Neural cell (in vitro differentiated cells): Measurements from ENCODE around the gene PIP4P1. TPM values are rescaled to one million over a fixed set of nuclear protein-coding genes. Genes with fewer than 3 reads are reported as not detected.

Source experiments
- H2AFZ ChIP-seq: fragments of 200-600, 300-800 bp; sonication (generic), shearing (Covaris generic); 2 replicates; pipeline ENCODE4 v1.6.0; 2014; ENCODE audit warnings: low read depth, mild to moderate bottlenecking, antibody characterized with exemption, low read length, moderate library complexity
- H3F3A ChIP-seq: fragments of 200-600 bp; shearing (Covaris generic); 2 replicates; pipeline ENCODE4 v1.6.1; 2016; ENCODE audit warnings: mild to moderate bottlenecking, moderate library complexity, mixed read lengths, antibody characterized with exemption, low read length; ENCODE audit not compliant: insufficient read depth, poor library complexity, severe bottlenecking
- H3K27ac ChIP-seq: fragments of 200-600, 300-800 bp; sonication (generic), shearing (Covaris generic); 2 replicates; pipeline ENCODE4 v1.5.1; 2014; ENCODE audit warnings: mild to moderate bottlenecking, low read length, moderate library complexity
- H3K27me3 ChIP-seq: fragments of 300-800, 200-600 bp; sonication (generic), shearing (Covaris generic); 2 replicates; pipeline ENCODE4 v1.6.0; 2014; ENCODE audit warnings: mild to moderate bottlenecking, low read depth, low read length, moderate library complexity; ENCODE audit not compliant: insufficient read depth
- H3K36me3 ChIP-seq: fragments of 300-800, 200-600 bp; sonication (generic), shearing (Covaris generic); 2 replicates; pipeline ENCODE4 v1.5.1; 2014; ENCODE audit warnings: mild to moderate bottlenecking, antibody characterized with exemption, low read length, moderate library complexity; ENCODE audit not compliant: insufficient read depth
- H3K4me2 ChIP-seq: fragments of 300-800, 200-600 bp; sonication (generic), shearing (Covaris generic); 2 replicates; pipeline ENCODE4 v1.6.0; 2014; ENCODE audit warnings: mild to moderate bottlenecking, low read length
- H3K4me3 ChIP-seq: fragments of 300-800, 200-600 bp; sonication (generic), shearing (Covaris generic); 2 replicates; pipeline ENCODE4 v1.5.1; 2014; ENCODE audit warnings: mild to moderate bottlenecking, low read length, moderate library complexity
- H3K79me2 ChIP-seq: fragments of 200-600 bp; shearing (Covaris generic); replicated peaks from 2 replicates; pipeline ENCODE4 v1.6.0; 2014; ENCODE audit warnings: mild to moderate bottlenecking, low read length, moderate library complexity; ENCODE audit not compliant: insufficient read depth
- H3K9ac ChIP-seq: fragments of 300-800, 200-600 bp; sonication (generic), shearing (Covaris generic); 2 replicates; pipeline ENCODE4 v1.6.1; 2016; ENCODE audit warnings: mild to moderate bottlenecking, low read length, mixed read lengths
- H3K9me2 ChIP-seq: fragments of 200-600 bp; shearing (Covaris generic); 2 replicates; pipeline ENCODE4 v1.6.1; 2016; ENCODE audit warnings: mild to moderate bottlenecking, low read length, mixed read lengths; ENCODE audit not compliant: insufficient read depth
- H3K9me3 ChIP-seq: fragments of 200-600, 300-800 bp; sonication (generic), shearing (Covaris generic); 2 replicates; pipeline ENCODE4 v1.6.1; 2016; ENCODE audit warnings: mild to moderate bottlenecking, mixed run types, low read length, moderate library complexity, mixed read lengths
- H4K20me1 ChIP-seq: fragments of 200-600 bp; shearing (Covaris generic); 2 replicates; pipeline ENCODE4 v1.6.1; 2016; ENCODE audit warnings: mild to moderate bottlenecking, mixed run types; ENCODE audit not compliant: insufficient read depth
- EP300 ChIP-seq: fragments of 450-650 bp; conservative IDR thresholded peaks from 2 replicates; pipeline ENCODE4 v1.6.1; 2014; ENCODE audit warnings: antibody characterized with exemption, mild to moderate bottlenecking, moderate library complexity; ENCODE audit not compliant: poor library complexity, severe bottlenecking
- EZH2 ChIP-seq: fragments of 200-600, 300-800 bp; shearing (Covaris generic), sonication (generic); IDR thresholded peaks from 2 replicates; pipeline ENCODE4 v1.6.1; 2014; ENCODE audit warnings: antibody characterized with exemption, low read length, borderline replicate concordance, mild to moderate bottlenecking; ENCODE audit not compliant: insufficient read depth, poor library complexity, severe bottlenecking
- MXI1 ChIP-seq: fragments of 450-650 bp; conservative IDR thresholded peaks from 2 replicates; pipeline ENCODE4 v1.6.1; 2014; ENCODE audit warnings: antibody characterized with exemption, mild to moderate bottlenecking; ENCODE audit not compliant: poor library complexity, severe bottlenecking
- POLR2AphosphoS5 ChIP-seq: IDR thresholded peaks from 2 replicates; pipeline ENCODE4 v1.6.1; 2012
- RAD21 ChIP-seq: fragments of 450-650 bp; conservative IDR thresholded peaks from 2 replicates; pipeline ENCODE4 v1.6.1; 2014; ENCODE audit warnings: antibody characterized with exemption, mild to moderate bottlenecking, moderate library complexity
- SMC3 ChIP-seq: fragments of 450-650 bp; conservative IDR thresholded peaks from 2 replicates; pipeline ENCODE4 v1.6.1; 2014; ENCODE audit warnings: antibody characterized with exemption, mild to moderate bottlenecking, moderate library complexity; ENCODE audit not compliant: poor library complexity
- TAF1 ChIP-seq: IDR thresholded peaks from 2 replicates; pipeline ENCODE4 v1.6.1; 2012; ENCODE audit warnings: low read depth
- polyA plus RNA-seq: library from polyadenylated mRNA; depleted of rRNA; stranded (reverse); fragments of >200 nt; gene quantifications from 2 replicates; pipeline ENCODE4 v1.2.3, GENCODE V29; 2014
- TF ChIP-seq, protein P1 (sequence below): fragments of 450-650 bp; IDR thresholded peaks from 2 replicates; pipeline ENCODE4 v1.5.1; 2014; ENCODE audit warnings: antibody characterized with exemption, mild to moderate bottlenecking, moderate library complexity; ENCODE audit not compliant: poor library complexity, severe bottlenecking
- TF ChIP-seq, protein P2 (sequence below): IDR thresholded peaks from 2 replicates; pipeline ENCODE4 v1.6.1; 2012; ENCODE audit warnings: borderline replicate concordance

The PIP4P1 gene
- polyA plus RNA-seq, 1 donor from 2014 or later, result 77.2 TPM

DNA sequence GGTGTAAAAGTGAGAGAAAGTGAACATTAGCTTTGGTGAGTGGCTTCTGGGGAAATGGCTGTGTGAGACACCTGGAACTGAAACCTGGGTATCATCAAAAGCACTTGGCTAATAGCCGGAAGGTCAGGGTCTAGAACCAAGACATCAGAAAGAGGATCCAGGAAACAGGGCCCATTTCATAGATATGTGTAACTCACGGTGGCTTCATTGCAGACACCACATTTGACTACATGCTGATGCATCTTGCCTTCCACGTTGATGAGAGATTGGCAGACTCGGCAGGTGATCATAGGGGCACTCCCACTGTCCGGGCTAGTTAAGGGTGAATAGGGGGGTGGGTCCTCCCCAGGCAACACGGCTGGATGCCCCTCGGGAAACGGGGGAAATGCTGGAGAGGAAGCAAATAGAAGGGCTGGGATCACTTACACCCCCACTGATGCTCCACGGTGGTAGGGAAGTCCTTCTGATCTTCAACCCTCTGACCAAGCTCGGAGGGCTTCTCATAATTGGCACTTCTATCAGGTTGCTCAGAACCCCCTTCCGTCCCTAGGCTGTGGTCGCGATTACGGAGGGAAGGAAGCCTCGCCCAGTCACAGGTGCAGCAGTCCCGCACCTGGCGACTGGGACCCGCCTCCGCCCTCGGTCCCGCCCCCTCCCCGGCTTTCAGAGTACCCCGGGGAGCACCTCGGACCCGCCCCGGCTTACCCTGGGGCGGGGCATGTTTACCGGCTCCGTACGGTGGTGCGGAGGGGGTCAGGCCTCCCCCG, 593 bp downstream of the PIP4P1 start:
- Histone ChIP-seq H3K36me3 (no peaks in the 10 kb centered on the region), H3K4me3 (peak overlapping the region; percentile 92), H3K27ac (peak overlapping the region; percentile 90), H3K4me2 (peak overlapping the region; percentile 53), H4K20me1 (no peaks in the 10 kb centered on the region), H2AFZ (peak overlapping the region; percentile 77), H3K79me2 (peaks cover 41% of the 10 kb centered on the region), H3K27me3 (no peaks in the 10 kb centered on the region), H3K9me3 (no peaks in the 10 kb centered on the region), H3K9me2 (no peaks in the 10 kb centered on the region), H3F3A (no peaks in the 10 kb centered on the region), H3K9ac (peak overlapping the region; percentile 93)
- TF ChIP-seq SMC3 (no peak), MXI1 (peak; percentile 47), EZH2 (no peak), TAF1 (no peak), RAD21 (no peak), POLR2AphosphoS5 (no peak), EP300 (no peak)
- TF ChIP-seq, protein P1, sequence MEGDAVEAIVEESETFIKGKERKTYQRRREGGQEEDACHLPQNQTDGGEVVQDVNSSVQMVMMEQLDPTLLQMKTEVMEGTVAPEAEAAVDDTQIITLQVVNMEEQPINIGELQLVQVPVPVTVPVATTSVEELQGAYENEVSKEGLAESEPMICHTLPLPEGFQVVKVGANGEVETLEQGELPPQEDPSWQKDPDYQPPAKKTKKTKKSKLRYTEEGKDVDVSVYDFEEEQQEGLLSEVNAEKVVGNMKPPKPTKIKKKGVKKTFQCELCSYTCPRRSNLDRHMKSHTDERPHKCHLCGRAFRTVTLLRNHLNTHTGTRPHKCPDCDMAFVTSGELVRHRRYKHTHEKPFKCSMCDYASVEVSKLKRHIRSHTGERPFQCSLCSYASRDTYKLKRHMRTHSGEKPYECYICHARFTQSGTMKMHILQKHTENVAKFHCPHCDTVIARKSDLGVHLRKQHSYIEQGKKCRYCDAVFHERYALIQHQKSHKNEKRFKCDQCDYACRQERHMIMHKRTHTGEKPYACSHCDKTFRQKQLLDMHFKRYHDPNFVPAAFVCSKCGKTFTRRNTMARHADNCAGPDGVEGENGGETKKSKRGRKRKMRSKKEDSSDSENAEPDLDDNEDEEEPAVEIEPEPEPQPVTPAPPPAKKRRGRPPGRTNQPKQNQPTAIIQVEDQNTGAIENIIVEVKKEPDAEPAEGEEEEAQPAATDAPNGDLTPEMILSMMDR, result no peak
- TF ChIP-seq, protein P2, sequence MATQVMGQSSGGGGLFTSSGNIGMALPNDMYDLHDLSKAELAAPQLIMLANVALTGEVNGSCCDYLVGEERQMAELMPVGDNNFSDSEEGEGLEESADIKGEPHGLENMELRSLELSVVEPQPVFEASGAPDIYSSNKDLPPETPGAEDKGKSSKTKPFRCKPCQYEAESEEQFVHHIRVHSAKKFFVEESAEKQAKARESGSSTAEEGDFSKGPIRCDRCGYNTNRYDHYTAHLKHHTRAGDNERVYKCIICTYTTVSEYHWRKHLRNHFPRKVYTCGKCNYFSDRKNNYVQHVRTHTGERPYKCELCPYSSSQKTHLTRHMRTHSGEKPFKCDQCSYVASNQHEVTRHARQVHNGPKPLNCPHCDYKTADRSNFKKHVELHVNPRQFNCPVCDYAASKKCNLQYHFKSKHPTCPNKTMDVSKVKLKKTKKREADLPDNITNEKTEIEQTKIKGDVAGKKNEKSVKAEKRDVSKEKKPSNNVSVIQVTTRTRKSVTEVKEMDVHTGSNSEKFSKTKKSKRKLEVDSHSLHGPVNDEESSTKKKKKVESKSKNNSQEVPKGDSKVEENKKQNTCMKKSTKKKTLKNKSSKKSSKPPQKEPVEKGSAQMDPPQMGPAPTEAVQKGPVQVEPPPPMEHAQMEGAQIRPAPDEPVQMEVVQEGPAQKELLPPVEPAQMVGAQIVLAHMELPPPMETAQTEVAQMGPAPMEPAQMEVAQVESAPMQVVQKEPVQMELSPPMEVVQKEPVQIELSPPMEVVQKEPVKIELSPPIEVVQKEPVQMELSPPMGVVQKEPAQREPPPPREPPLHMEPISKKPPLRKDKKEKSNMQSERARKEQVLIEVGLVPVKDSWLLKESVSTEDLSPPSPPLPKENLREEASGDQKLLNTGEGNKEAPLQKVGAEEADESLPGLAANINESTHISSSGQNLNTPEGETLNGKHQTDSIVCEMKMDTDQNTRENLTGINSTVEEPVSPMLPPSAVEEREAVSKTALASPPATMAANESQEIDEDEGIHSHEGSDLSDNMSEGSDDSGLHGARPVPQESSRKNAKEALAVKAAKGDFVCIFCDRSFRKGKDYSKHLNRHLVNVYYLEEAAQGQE, result no peak

DNA sequence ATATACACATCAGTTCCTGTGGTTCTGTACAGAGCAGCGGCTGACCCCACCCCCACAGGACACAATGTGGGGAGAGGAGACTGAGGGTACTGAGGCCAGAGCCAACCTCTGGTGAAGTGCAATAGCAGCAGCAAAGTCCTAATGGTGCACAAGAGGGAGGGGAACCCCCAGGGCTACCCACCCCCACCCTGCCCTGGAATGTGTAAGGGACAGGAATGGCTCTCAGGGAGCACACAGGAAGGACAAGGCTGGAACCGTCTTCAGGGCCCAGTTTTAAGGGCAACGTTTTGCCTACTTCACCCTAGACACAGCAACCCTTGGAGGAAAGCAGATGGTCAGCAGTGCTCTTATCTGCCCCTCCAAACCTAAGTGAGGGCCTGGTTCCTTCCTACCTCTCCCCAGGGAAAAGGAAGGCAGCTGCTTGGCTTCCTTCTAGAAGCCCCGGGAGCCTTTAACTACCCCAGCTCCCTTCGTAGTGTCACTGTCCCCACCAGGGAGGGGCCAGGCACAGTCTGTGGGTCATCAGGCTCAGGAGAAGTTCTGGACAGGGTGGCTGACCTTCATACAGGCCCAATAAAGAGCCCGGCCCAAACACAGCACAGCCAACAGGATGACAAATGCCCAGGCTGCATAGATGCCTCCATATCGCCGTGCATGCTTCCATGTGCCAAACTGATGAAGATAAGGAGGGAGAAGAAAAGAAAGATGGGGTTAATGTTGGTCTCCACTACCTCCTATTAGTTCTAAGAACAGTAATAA, 3.0 kb downstream of the PIP4P1 start:
- Histone ChIP-seq H3K27me3 (no peaks in the 10 kb centered on the region), H3K9me2 (no peaks in the 10 kb centered on the region), H3K36me3 (no peaks in the 10 kb centered on the region), H3K9ac (no peak overlapping the region), H3K79me2 (peaks cover 50% of the 10 kb centered on the region), H3K9me3 (no peaks in the 10 kb centered on the region), H2AFZ (no peak overlapping the region), H3F3A (no peaks in the 10 kb centered on the region), H3K4me3 (no peak overlapping the region), H4K20me1 (no peaks in the 10 kb centered on the region), H3K4me2 (no peak overlapping the region), H3K27ac (no peak overlapping the region)
- TF ChIP-seq EP300 (no peak), POLR2AphosphoS5 (no peak), SMC3 (no peak), MXI1 (no peak), TAF1 (no peak), RAD21 (no peak), EZH2 (no peak)
- TF ChIP-seq, protein P1, result no peak
- TF ChIP-seq, protein P2, result no peak
